Activated CD4-positive, alpha-beta T cell treated with anti-CD3 and anti-CD28 coated beads for 48 hours (primary cell): ENCODE measurements around the gene MCEMP1.

Experiments
- DNase-seq: peaks from one replicate; pipeline ENCODE4 v3.0.0-alpha.2; 2020

The MCEMP1 gene

GRCh38 chr19:7699003-7699402 lies 22.1 kb downstream of the MCEMP1 start:
- DNase-seq, result no peak

DNA sequence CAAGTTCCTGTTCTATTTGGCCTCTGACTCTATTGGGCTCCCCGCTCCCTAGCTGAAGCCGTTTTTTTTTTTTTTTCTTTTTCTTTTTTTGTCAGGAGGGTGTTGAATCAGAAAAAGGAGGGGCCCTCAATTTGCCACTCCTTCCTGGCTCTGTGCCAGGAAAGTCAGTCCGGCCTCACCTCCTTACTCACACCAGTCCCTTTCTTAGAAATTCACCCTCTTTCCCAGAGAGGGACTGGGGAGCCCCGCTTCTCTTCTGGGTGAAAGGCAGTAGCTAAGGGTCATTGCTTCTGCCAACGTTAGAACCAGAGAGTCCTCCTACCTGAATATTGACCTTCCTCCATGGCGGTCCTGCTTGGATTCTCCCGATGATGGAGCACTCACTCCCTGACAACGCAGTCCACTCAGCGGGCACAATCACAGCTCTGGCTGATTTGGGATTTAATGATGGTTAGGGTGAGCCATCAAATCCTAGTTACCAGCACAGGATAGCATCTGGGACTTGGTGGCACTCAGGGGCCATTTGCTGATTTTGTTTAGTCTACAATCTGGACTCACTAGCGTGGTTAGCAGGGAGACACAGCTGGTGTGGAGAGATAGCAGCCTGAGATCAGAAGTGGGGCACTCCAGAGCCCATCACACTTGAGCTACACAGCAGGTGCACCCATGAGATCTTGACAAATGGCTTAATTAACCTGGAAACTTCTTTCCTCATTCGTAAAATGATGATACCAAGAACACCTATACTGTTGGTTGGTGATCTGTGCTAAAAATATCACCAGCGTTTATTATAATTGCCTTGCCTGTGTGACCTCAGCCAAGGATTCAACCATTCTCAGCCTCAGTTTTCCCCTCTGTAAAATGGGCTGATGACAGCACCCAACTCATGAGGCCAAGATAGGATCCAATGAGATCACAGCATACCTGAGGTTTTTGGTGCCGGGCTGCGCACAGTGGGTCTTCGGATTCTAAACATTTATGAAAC lies 22.8 kb downstream of the MCEMP1 start:
- peak; percentile 75 for DNase-seq

- no peak for DNase-seq
These were observed 24.3 kb downstream of the MCEMP1 start for GRCh38 chr19:7701049-7701653.

DNA sequence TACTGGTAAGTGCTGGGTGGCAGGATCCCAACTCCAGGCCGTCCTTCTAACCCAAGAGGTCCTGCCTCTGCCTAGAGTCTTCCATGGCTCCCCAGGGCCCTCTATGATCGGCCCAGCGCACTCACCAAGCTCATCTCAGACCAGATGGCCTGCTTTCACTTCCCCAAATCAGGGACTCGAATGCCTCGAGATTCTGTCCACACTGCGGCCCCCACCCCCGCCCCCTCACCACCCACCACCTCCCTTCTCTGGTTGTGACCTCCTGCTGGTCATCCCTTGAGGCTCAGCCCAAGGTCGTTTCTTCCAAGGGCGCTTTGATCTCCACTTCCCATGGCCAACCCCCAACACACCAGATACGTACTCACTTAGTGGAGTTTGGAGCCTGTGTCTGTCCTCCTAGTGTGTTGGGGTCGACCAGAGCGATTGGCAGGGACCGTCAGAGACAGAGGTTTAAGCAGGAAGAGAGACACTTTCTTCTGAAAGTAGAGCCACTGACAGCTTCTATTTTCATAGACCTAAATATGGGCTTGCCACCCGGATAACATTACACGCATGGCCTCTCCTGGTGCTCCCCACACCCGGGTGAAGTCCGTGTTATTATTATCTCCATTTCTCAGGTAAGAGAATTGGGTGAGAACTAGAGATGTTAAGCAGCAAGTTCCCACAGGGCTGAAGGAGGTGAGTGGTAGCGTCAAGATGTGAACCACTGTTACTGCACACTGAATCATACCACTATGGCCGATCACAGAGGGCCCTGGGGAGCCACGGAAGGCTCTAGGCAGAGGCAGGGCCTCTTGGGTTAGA lies 25.0 kb downstream of the MCEMP1 start, which contains the start of gene FCER2:
Gene FCER2 (minus strand): TSS at position 478 of the 804 bp plus-strand sequence. CDS start 2,371 bp downstream, outside the sequence.
- no peak for DNase-seq

GRCh38 chr19:7703332-7703731 lies 26.4 kb downstream of the MCEMP1 start:
- DNase-seq, result no peak

GRCh38 chr19:7704280-7705060 lies 27.6 kb downstream of the MCEMP1 start:
- no peak for DNase-seq

DNA sequence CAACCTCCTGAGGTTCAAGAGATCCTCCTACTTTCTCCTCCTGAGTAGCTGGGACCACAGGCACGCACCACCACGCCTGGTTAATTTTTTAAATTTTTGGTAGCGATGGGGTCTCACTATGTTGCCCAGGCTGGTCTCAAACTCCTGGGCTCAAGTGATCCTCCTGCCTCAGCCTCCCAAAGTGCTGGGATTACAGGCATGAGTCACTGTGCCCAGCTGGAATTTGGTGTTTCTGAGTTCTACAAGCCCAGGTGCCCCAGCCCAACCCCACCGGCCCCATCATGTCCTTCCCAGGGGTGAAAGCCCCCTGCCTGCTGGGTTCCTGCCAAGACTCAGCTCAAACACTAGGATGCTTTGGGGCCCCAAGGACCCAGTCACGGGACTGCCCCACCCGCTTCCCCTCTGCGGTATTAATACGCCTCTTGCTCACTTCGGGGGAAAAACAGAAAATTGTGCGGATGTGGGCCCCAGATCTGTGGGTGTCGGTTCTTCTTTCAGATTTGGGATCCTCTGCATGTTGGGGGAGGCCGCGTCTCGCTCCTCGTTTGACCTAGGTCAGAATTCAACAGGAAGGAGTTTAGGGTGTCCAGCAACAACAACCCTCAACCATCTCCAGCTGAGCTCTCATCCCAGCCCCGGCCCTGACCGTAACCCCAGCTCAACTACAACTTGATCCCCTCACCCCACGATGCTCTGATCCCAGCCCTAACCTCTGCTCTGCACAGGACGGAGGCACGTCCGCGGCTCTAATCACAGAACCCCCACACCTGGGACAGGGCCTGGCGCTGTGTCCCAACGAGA lies 28.7 kb downstream of the MCEMP1 start:
- DNase-seq, result peak; percentile 86

- DNase-seq, result no peak
These were observed 29.5 kb downstream of the MCEMP1 start for GRCh38 chr19:7706188-7706954.

DNA sequence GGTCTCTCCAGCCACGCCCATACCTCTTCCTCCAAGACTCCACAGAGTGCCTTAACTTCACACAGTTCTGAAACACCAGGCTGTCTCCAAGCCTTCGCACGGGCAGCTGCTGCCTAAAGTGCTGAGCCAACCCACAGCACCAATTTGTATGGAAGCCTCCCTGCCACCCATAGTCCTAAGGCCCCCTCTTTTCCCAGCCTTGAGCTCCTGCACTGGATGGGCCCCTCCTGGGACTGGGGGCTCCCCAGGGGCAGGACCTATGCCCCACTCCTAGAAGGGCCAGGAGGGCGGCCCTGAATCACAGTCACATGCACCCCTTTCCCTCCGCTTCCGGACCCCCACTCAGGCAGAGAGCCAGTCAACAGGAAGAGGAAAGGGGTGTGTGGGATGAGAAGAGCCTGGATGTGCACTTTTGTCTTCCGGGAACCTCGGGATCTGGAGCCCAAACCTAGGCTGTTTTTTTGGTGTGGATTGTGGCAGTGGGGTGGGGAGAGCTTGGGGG lies 30.1 kb downstream of the MCEMP1 start:
- DNase-seq, result no peak

- DNase-seq, result no peak
These were observed 33.1 kb downstream of the MCEMP1 start for GRCh38 chr19:7709932-7710460.

DNA sequence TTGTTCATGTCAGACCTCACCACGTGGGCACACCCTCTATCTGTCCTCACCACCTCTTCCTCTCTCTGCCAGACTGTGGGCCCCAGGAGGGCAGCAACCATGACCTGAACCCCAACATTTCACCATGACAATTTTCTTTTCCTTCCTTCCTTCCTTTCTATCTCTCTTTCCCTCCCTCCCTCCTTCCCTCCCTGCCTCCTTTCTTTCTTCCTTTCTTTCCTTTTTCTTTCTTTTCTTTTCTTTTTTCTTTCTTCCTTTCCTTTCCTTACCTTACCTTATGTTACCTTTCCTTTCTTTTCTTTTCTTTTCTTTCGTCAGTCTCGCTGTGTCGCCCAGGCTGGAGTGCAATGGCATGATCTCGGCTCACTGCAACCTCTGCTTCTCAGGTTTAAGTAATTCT lies 33.7 kb downstream of the MCEMP1 start:
- DNase-seq, result no peak

DNA sequence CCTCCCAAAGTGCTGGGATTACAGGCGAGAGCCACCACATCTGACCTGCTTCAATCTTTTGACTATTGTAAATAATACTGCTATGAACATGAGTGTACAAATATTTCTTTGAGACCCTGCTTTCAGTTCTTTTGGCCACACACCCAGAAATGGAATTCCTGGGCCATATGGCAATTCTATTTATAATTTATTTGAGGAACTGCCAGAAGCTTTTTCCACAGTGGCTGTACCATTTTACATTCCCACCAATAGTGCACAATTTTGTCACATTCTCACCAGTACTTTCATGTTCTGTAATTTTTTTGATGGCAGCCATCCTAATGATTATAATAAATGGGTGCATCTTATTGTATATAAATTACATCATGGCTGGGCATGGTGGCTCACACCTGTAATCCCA lies 38.8 kb downstream of the MCEMP1 start:
- no peak for DNase-seq

DNA sequence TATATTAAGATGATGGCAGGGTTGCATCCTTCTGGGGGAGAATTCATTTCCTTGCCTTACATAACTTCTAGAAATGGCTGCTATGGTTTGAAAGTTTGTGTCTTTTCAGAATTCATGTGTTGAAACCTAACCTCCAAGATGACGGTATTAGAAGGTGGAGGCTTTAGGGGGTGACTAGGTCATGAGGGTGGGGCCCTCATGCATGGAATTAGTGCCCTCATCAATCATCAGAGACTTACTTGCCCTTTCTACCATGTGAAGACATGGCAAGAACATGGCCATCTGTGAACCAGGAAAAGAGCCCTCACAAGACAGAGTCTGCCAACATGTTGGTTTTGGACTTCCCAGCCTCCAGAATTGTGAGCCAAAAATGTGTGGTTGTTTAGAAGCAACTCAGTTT lies 39.9 kb downstream of the MCEMP1 start:
- DNase-seq, result no peak

DNA sequence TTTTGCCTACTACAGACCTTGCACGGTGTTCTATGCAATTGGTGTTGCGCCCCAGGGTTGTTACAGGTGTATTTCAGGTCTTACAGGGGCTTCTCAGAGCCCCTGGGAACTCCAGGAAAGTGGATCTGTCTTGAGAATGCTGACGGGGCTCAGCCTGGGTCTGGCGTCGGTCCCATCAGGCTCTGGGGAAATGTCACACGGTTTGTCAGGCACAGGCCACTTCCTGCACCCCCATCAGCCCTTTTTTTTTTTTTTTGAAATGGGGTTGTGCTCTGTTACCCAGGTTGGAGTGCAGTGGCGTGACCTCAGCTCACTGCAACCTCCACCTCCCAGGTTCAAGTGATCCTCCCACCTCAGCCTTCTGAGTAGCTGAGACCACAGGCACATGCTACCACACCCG lies 41.8 kb downstream of the MCEMP1 start:
- no peak for DNase-seq

- no peak for DNase-seq
These were observed 43.5 kb downstream of the MCEMP1 start for GRCh38 chr19:7720351-7720750.

- no peak for DNase-seq
These were observed 45.4 kb downstream of the MCEMP1 start for GRCh38 chr19:7722231-7722651.

DNA sequence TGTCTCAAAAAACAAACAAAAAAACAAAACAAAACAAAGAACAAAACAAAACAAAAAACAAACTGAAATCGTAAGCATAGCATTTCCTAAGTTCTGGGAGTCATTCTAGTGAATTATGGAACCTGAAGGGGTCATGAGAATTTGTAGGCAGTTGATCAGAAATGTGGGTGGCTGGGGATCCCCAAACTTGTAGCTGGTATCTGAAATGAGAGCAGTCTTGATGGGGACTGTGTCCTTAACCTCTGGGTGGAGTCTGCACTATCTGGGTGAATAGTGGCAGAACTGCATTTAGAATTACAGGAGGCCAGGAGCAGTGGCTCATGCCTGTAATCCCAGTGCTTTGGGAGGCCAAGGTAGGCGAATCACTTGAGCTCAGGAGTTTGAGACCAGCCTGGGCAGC lies 48.9 kb downstream of the MCEMP1 start:
- DNase-seq, result no peak

DNA sequence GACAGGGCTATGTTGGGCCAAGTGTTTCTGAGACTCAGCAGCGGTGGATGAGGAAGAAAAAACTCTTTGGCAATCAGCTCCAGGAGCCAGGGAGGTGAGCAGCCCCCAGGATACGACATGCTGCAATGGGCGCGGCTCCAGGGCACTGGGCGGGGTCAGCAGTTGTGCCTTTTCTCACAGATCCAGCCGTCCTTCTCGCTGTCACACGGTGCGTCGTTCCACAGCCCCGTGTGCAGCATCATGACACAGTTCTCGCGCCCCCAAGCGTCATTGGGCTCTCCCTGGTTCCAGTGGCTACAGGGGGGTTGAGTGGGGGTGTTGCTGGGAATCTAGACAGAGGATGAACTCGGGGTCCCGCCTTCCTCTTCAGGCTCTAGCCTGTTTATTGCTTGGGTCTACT lies 52.3 kb downstream of the MCEMP1 start:
- DNase-seq, result peak; percentile 19
